ENCODE results near the gene JMY.
A peak's percentile ranks its signal among the peaks of the same experiment; 100 is the strongest.
"Not testable (repeated sequence)": the region's sequence is repeated elsewhere in the genome, so short reads cannot be mapped to it uniquely, and the experiment has no call there.

Gene JMY

GRCh38 chr5:79236970-79237739 lies 1.2 kb downstream of the JMY start:
- DNase-seq = peak in 1 of 2 donors; percentile 22

GRCh38 chr5:79237740-79238560 lies 2.0 kb downstream of the JMY start:
- DNase-seq = no peak

- no peak for DNase-seq
Observed at GRCh38 chr5:79240561-79240960, 4.6 kb downstream of the JMY start.

GRCh38 chr5:79241535-79241979 lies 5.6 kb downstream of the JMY start:
- DNase-seq = no peak

GRCh38 chr5:79242242-79243039 lies 6.5 kb downstream of the JMY start:
- DNase-seq = no peak

GRCh38 chr5:79243224-79243623 lies 7.3 kb downstream of the JMY start:
- DNase-seq = no peak

GRCh38 chr5:79254067-79254466 lies 18.1 kb downstream of the JMY start:
- DNase-seq = not testable (repeated sequence)

- peak in 1 of 2 donors; percentile 24 for DNase-seq
Observed at GRCh38 chr5:79255786-79256557, 20.0 kb downstream of the JMY start.

GRCh38 chr5:79256563-79256962 lies 20.6 kb downstream of the JMY start:
- DNase-seq = no peak

- DNase-seq = no peak
Observed at GRCh38 chr5:79257314-79257713, 21.4 kb downstream of the JMY start.

- DNase-seq = no peak
Observed at GRCh38 chr5:79258801-79259200, 22.9 kb downstream of the JMY start.

- DNase-seq = no peak
Observed at GRCh38 chr5:79259383-79259782, 23.5 kb downstream of the JMY start.

GRCh38 chr5:79259810-79260209 lies 23.9 kb downstream of the JMY start:
- no peak for DNase-seq

- no peak for DNase-seq
Observed at GRCh38 chr5:79261897-79262296, 26.0 kb downstream of the JMY start.

- no peak for DNase-seq
Observed at GRCh38 chr5:79263290-79263689, 27.4 kb downstream of the JMY start.

- DNase-seq = no peak
Observed at GRCh38 chr5:79267180-79267579, 31.2 kb downstream of the JMY start.

- no peak for DNase-seq
Observed at GRCh38 chr5:79269733-79270166, 33.8 kb downstream of the JMY start.

- no peak for DNase-seq
Observed at GRCh38 chr5:79273341-79273740, 37.4 kb downstream of the JMY start.

GRCh38 chr5:79284846-79285245 lies 48.9 kb downstream of the JMY start:
- peak; percentile 56 to 61 for DNase-seq

GRCh38 chr5:79285285-79285684 lies 49.4 kb downstream of the JMY start:
- no peak for DNase-seq

- DNase-seq = no peak
Observed at GRCh38 chr5:79285833-79286232, 49.9 kb downstream of the JMY start.

- no peak for DNase-seq
Observed at GRCh38 chr5:79287380-79287779, 51.4 kb downstream of the JMY start.

All from inflammatory macrophage (primary cell).